ENCODE results near the gene PIK3C2A.
"Not testable (repeated sequence)": the region's sequence is repeated elsewhere in the genome, so short reads cannot be mapped to it uniquely, and the experiment has no call there.

The PIK3C2A gene

DNA sequence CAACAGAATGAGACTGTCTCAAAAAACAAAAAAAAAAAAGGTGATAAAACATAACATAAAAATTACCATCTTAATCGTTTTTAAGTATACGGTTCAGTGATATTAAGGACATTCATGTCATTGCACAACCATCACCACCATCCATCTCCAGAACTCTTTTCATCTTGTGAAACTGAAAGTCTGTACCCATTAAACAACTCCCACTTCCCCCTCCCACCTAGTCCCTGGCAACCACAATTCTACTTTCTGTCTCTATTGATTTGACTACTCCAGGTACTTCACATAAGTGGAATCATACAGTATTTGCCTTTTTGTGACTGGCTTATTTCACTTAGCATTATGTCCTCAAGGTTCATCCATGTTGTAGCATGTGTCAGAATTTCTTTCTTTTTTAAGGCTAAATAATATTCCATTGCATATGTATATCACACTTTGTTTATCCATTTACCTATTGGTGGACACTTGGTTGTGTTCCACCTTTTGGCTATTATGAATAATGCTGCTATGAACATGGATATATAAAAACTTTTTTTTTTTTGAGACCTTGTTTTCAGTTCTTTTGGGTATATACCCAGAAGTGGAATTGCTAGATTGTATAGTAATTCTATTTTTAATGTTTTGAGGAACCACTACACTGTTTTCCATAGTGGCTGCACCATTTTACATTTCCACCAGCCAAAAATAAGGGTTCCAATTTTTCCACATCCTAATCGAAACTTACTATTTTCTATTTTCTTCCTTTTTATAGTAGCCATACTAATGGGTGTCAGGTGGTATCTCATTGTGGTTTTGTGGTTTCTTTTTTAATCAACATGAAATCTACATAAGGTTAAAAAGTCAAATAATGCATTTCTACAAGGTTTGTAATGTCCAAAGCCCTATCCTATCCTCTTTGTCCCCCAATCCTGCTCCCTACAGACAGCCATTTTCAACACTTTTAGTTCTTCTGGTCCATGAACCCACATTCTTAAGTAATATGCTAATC, 23.4 kb upstream of the PIK3C2A start:
- no peak overlapping the region for H3K4me3 ChIP-seq (ENCODE audit: low read depth, low read length)
- no peaks in the 10 kb centered on the region for H3K36me3 ChIP-seq (replicated peaks)
- no peak overlapping the region for H3K27ac ChIP-seq
- in situ Hi-C loops (cut with HindIII; ENCODE audit: low pct_ligation_motif_present, low sequenced_read_pairs) = no loop called here
- TF ChIP-seq, protein P1, sequence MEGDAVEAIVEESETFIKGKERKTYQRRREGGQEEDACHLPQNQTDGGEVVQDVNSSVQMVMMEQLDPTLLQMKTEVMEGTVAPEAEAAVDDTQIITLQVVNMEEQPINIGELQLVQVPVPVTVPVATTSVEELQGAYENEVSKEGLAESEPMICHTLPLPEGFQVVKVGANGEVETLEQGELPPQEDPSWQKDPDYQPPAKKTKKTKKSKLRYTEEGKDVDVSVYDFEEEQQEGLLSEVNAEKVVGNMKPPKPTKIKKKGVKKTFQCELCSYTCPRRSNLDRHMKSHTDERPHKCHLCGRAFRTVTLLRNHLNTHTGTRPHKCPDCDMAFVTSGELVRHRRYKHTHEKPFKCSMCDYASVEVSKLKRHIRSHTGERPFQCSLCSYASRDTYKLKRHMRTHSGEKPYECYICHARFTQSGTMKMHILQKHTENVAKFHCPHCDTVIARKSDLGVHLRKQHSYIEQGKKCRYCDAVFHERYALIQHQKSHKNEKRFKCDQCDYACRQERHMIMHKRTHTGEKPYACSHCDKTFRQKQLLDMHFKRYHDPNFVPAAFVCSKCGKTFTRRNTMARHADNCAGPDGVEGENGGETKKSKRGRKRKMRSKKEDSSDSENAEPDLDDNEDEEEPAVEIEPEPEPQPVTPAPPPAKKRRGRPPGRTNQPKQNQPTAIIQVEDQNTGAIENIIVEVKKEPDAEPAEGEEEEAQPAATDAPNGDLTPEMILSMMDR (IDR thresholded peaks at IDR 0.05; ENCODE audit: low read depth, low read length, missing control alignments) = no peak
- no peak for DNase-seq
- H3K27me3 ChIP-seq (replicated peaks) = no peaks in the 10 kb centered on the region

GRCh38 chr11:17229481-17230152, 21.8 kb upstream of the PIK3C2A start:
- TF ChIP-seq, protein P1 (IDR thresholded peaks at IDR 0.05; ENCODE audit: low read depth, low read length, missing control alignments) = no peak
- in situ Hi-C loops (cut with HindIII; ENCODE audit: low pct_ligation_motif_present, low sequenced_read_pairs) = no loop called here
- Histone ChIP-seq H3K27me3 (replicated peaks) (no peaks in the 10 kb centered on the region), H3K27ac (no peak overlapping the region), H3K36me3 (replicated peaks) (no peaks in the 10 kb centered on the region), H3K4me3 (ENCODE audit: low read depth, low read length) (no peak overlapping the region)
- no peak for DNase-seq

DNA sequence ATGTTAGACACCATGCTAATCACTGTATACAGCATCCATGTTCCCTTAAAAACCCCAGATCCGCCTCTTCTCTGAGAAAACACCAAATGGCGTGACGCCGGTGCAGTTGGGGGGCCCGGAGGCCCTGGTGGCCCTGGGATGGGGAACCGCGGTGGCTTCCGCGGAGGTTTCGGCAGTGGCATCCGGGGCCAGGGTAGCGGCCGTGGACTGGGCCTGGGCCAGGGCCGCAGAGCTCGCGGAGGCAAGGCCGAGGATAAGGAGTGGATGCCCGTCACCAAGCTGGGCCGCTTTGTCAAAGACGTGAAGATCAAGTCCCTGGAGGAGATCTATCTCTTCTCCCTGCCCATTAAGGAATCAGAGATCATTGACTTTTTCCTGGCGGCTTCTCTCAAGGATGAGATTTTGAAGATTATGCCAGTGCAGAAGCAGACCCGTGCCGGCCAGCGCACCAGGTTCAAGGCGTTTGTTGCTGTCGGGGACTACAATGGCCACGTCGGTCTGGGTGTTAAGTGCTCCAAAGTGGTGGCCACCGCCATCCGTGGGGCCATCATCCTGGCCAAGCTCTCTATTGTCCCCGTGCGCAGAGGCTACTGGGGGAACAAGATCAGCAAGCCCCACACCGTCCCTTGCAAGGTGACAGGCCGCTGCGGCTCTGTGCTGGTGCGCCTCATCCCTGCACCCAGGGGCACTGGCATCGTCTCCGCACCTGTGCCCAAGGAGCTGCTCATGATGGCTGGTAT, 20.6 kb upstream of the PIK3C2A start:
- in situ Hi-C loops (cut with HindIII; ENCODE audit: low pct_ligation_motif_present, low sequenced_read_pairs); H3K36me3 ChIP-seq (replicated peaks); H3K27ac ChIP-seq; DNase-seq; H3K4me3 ChIP-seq (ENCODE audit: low read depth, low read length); H3K27me3 ChIP-seq (replicated peaks): not testable (repeated sequence)

GRCh38 chr11:17224727-17225126, 16.9 kb upstream of the PIK3C2A start:
- Histone ChIP-seq H3K4me3 (ENCODE audit: low read depth, low read length) (no peak overlapping the region), H3K27ac (no peak overlapping the region), H3K36me3 (replicated peaks) (no peaks in the 10 kb centered on the region), H3K27me3 (replicated peaks) (no peaks in the 10 kb centered on the region)
- TF ChIP-seq, protein P1 (IDR thresholded peaks at IDR 0.05; ENCODE audit: low read depth, low read length, missing control alignments) = no peak
- in situ Hi-C loops (cut with HindIII; ENCODE audit: low pct_ligation_motif_present, low sequenced_read_pairs) = no loop called here
- no peak for DNase-seq

- in situ Hi-C loops (cut with HindIII; ENCODE audit: low pct_ligation_motif_present, low sequenced_read_pairs) = no loop called here
- TF ChIP-seq, protein P1 (IDR thresholded peaks at IDR 0.05; ENCODE audit: low read depth, low read length, missing control alignments) = no peak
- DNase-seq = peak; percentile 32
- Histone ChIP-seq H3K27me3 (replicated peaks) (no peaks in the 10 kb centered on the region), H3K36me3 (replicated peaks) (no peaks in the 10 kb centered on the region), H3K4me3 (ENCODE audit: low read depth, low read length) (no peak overlapping the region), H3K27ac (no peak overlapping the region)
Observed at GRCh38 chr11:17221968-17222367, 14.2 kb upstream of the PIK3C2A start.

- Histone ChIP-seq H3K27ac (no peak overlapping the region), H3K36me3 (replicated peaks) (no peaks in the 10 kb centered on the region), H3K4me3 (ENCODE audit: low read depth, low read length) (no peak overlapping the region), H3K27me3 (replicated peaks) (no peaks in the 10 kb centered on the region)
- TF ChIP-seq, protein P1 (IDR thresholded peaks at IDR 0.05; ENCODE audit: low read depth, low read length, missing control alignments) = no peak
- no peak for DNase-seq
- in situ Hi-C loops (cut with HindIII; ENCODE audit: low pct_ligation_motif_present, low sequenced_read_pairs) = no loop called here
Observed at GRCh38 chr11:17219016-17219415, 11.2 kb upstream of the PIK3C2A start.
